ENCODE data around the gene QSOX2. TPM values are rescaled to one million over a fixed set of nuclear protein-coding genes. Genes with fewer than 3 reads are reported as not detected.

Gene QSOX2
- total RNA-seq, 1 donor from 2014 or later, result 16.8 TPM

GRCh38 chr9:136260521-136260920 is 14.9 kb upstream of the QSOX2 start:
- Mint-ChIP-seq H3K4me3 (no peak overlapping the region), H3K27ac (no peak overlapping the region), H3K36me3 (no peaks in the 10 kb centered on the region), H3K9me3 (no peaks in the 10 kb centered on the region), H3K4me1 (no peaks in the 10 kb centered on the region), H3K27me3 (ENCODE audit: low read depth) (no peaks in the 10 kb centered on the region)
- TF ChIP-seq CTCF (IDR thresholded peaks at IDR 0.05; ENCODE audit: unreplicated experiment), result no peak
- no peak for DNase-seq (ENCODE audit: low spot score in 2 of 2, unreplicated experiment in 2 of 2)

- Mint-ChIP-seq H3K4me3 (no peak overlapping the region), H3K36me3 (no peaks in the 10 kb centered on the region), H3K4me1 (no peaks in the 10 kb centered on the region), H3K27me3 (ENCODE audit: low read depth) (peaks cover 2% of the 10 kb centered on the region), H3K9me3 (no peaks in the 10 kb centered on the region), H3K27ac (no peak overlapping the region)
- no peak for TF ChIP-seq CTCF (IDR thresholded peaks at IDR 0.05; ENCODE audit: unreplicated experiment)
- no peak for DNase-seq (ENCODE audit: low spot score in 2 of 2, unreplicated experiment in 2 of 2)
Measured at GRCh38 chr9:136259836-136260235, 14.2 kb upstream of the QSOX2 start.

- peaks cover 3% of the 10 kb centered on the region for H3K27me3 Mint-ChIP-seq (ENCODE audit: low read depth)
- no peak overlapping the region for H3K4me3 Mint-ChIP-seq
- no peaks in the 10 kb centered on the region for H3K4me1 Mint-ChIP-seq
- no peak for DNase-seq (ENCODE audit: low spot score in 2 of 2, unreplicated experiment in 2 of 2)
- H3K9me3 Mint-ChIP-seq, result no peaks in the 10 kb centered on the region
- no peak for TF ChIP-seq CTCF (IDR thresholded peaks at IDR 0.05; ENCODE audit: unreplicated experiment)
- H3K36me3 Mint-ChIP-seq, result no peaks in the 10 kb centered on the region
- H3K27ac Mint-ChIP-seq, result no peak overlapping the region
Measured at GRCh38 chr9:136259517-136259813, 13.9 kb upstream of the QSOX2 start.

- no peak for DNase-seq (ENCODE audit: low spot score in 2 of 2, unreplicated experiment in 2 of 2)
- Mint-ChIP-seq H3K27ac (no peak overlapping the region), H3K36me3 (no peaks in the 10 kb centered on the region), H3K4me3 (no peak overlapping the region), H3K9me3 (no peaks in the 10 kb centered on the region), H3K4me1 (no peaks in the 10 kb centered on the region), H3K27me3 (ENCODE audit: low read depth) (peaks cover 3% of the 10 kb centered on the region)
- TF ChIP-seq CTCF (IDR thresholded peaks at IDR 0.05; ENCODE audit: unreplicated experiment), result no peak
Measured at GRCh38 chr9:136258786-136259516, 13.3 kb upstream of the QSOX2 start.

- Mint-ChIP-seq H3K4me3 (no peak overlapping the region), H3K27ac (no peak overlapping the region), H3K4me1 (no peaks in the 10 kb centered on the region), H3K36me3 (no peaks in the 10 kb centered on the region), H3K27me3 (ENCODE audit: low read depth) (peaks cover 3% of the 10 kb centered on the region), H3K9me3 (no peaks in the 10 kb centered on the region)
- TF ChIP-seq CTCF (IDR thresholded peaks at IDR 0.05; ENCODE audit: unreplicated experiment), result no peak
- no peak for DNase-seq (ENCODE audit: low spot score in 2 of 2, unreplicated experiment in 2 of 2)
Measured at GRCh38 chr9:136258299-136258625, 12.7 kb upstream of the QSOX2 start.

Data from mesothelial cell of epicardium (in vitro differentiated cells).